G401.6 (cell line): ENCODE measurements around the gene TRIM33.

Source experiments
- FAIRE-seq: peaks from 2 replicates; lab custom pipeline; 2012; peaks lifted over from hg19 to GRCh38; lab: Jason Lieb, UNC

Gene TRIM33

DNA sequence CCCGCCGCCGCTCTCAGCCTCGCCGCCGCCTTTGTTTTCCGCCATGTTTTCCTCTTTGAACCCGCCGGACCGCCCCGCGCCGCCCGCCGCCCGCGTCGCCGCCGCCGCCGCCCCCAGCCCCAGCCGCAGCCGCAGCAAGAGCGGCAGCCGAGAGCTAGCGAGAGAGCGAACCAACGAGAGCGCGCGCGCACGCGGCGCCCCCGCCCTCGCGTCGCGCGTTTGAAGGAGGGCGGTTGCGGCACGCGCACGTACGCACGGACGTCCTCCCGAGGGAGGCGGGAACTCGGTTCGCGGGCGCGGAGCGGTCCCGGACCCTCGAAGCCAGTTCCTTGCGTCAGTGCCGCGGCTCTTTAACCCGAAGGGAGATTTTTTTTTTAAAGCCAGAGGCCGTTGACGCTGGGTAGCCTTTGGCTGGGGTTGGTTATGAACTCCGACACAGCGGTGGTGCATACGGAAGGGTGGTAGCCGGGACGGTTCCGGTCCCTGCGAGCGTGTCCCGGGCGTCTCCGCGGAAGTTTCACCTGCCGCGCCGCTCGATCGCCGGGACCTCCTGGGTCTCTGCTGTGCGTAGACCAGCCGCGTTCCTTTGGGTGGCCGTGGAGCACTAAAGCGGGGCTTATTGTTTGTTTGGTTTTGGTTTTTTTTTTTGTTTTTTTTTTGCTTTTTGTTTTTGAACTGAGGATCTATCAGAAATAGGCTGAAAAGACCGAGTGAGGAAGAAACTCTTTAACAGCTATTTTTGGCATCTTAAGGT is at the start of gene TRIM33:
Gene TRIM33 (minus strand): TSS at position 172 of the 754 bp plus-strand sequence. CDS start 127 bp downstream, at position 45.
- FAIRE-seq = no peak

DNA sequence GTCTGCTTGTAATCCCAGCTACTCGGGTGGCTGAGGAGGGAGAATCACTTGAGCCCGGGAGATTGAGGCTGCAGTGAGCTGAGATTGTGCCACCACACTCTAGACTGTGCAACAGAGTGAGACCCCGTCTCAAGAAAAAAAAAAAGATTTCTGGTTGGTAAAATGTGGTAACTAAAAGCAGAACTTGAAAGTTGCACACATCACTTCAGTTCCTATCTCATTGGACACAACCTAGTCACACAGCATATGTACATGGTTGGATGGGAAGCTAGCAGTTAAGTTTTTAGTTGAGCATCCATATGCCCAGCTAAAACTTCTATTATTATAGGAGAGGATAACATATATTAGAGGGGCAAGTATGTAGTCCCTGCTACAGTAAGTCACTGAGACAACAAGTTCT is 48.4 kb upstream of the TRIM33 start:
- FAIRE-seq = no peak

DNA sequence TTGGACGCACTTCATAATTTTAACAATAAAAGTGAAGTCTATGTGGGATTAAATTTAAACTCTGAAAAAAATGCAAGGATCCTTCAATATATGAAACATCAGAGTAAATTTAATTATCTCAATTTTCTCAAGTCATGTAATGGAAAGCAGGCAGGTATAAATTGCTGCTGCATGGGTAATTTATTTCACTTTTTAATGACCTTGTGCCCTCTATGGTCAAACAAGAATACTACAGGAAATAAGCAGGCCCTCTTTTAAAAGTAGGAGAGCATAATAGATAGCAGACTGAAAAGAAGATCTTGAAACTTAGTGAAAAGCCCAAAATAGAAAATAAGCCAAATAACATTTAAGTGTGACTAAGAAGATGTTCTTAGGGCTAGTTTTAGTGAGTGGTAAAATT is 47.5 kb upstream of the TRIM33 start:
- peak; percentile 78 for FAIRE-seq

DNA sequence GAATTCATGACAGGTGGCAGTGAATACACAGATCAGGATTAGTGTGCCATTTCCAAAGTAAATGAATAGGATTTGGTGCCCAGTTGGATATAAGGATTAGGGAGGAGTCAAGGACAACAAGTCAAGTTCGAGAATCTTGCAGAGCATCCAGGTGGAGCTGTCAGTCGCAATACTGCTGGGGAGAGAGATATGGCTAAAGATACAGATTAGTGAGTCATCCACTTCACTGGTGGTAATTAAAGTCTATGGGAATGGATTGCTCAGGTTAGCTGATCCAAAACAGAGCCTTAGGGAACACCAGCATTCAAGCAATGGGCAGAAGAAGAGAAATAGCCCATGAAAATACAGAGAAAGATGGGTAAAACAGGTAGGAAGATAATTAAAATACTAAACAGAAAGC is 43.6 kb upstream of the TRIM33 start:
- no peak for FAIRE-seq

DNA sequence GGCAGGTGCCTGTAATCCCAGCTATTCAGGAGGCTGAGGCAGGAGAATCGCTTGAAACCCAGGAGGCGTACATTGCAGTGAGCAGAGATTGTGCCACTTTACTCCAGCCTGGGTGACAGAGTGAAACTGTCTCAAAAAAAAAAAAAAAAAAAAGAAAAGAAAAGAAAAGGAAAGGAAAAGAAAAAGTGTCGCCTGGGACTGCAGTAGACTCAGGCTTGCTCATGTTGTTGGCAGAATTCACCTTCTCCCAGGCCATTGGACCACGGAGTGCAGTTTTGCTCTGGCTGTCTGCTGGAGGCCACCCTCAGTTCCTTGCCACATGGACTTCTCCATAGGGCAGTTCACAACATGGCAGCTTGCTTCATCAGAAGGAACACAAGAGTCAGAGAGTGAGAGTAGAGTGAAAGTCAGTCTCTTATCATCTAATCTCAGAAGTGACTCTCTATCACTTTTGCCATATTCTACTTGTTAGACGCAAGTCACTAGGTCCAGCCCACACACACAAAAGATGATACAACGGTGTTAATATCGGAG is 41.2 kb upstream of the TRIM33 start:
- FAIRE-seq = no peak

- FAIRE-seq = no peak
Measured at GRCh38 chr1:114551400-114551799, 40.4 kb upstream of the TRIM33 start.

DNA sequence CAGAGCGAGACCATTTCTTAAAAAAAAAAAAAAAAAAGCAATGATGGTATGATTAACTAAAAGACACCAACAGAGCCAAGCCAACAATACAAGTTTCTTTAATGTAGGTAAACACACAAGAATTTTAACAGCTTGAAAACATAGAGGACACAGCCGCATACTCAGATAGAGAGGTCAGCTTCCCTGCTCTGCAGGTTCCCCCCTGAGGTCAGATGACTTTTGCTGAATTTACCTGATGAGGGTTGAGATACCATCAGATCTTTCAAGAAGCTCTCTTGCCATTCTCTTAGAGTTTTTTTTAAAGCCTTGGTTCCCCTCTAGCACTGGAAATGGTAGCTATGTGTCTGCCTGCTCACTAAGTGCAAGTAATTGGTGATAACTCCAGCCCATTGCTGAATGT is 39.3 kb upstream of the TRIM33 start:
- FAIRE-seq = no peak

DNA sequence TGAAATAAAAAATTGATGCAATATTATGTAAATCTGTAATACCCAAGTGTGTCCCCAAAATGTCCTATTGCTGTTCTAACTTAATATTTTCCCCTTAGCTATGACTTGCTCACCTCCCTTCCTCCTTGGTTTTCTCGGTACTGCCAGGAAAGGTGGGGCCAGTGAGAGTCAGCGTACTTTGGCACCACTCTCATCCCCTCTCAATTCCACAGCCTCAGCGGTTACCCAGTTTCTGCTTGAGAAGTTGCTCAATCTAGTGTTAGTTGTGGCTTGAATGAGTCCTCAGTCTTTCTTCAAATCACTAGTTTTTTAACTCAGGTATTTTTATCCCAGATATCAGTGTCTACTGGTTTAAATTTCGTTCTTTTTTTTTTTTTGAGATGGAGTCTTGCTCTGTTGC is 38.1 kb upstream of the TRIM33 start:
- no peak for FAIRE-seq

- FAIRE-seq = no peak
Measured at GRCh38 chr1:114547076-114547475, 36.1 kb upstream of the TRIM33 start.

- FAIRE-seq = no peak
Measured at GRCh38 chr1:114545796-114546195, 34.8 kb upstream of the TRIM33 start.

DNA sequence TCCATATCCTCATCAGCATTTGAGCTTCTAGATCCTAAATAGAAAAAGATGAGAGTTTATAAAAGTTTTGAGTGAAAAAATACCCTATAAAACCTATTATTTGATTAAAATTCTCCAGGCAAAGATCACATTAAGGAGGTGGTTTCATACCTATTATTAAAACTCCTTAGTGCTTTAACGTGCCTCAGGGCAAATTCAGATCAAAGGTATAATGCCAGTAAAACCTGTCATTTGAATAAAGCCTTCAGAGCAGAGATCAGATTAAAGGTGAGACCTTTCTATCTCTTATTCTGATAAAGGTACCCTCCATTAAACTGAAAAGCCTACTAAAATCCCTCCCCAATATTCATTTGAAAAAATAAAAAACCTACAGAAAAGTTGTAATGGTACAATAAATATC is 34.3 kb upstream of the TRIM33 start:
- no peak for FAIRE-seq

GRCh38 chr1:114540821-114541220 is 29.8 kb upstream of the TRIM33 start:
- FAIRE-seq = no peak

GRCh38 chr1:114540272-114540671 is 29.3 kb upstream of the TRIM33 start:
- no peak for FAIRE-seq

DNA sequence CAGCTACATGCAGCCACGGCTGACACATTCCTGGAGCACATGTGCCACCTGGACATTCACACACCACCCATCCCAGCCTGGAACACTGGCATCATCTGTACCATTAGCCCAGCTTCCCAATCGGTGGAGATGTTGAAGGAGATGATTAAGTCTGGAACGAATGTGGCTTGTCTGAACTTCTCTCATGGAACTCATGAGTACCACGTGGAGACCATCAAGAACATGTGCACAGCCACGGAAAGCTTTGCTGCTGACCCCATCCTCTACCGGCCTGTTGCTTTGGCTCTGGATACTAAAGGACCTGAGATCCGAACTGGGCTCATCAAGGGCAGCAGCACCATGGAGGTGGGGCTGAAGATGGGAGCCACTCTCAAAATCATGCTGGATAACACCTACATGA is 25.0 kb upstream of the TRIM33 start:
- FAIRE-seq = no peak

GRCh38 chr1:114535401-114535800 is 24.4 kb upstream of the TRIM33 start:
- FAIRE-seq = no peak

- FAIRE-seq = no peak
Measured at GRCh38 chr1:114531094-114531493, 20.1 kb upstream of the TRIM33 start.

- no peak for FAIRE-seq
Measured at GRCh38 chr1:114530224-114530623, 19.2 kb upstream of the TRIM33 start.

- no peak for FAIRE-seq
Measured at GRCh38 chr1:114524944-114525343, 13.9 kb upstream of the TRIM33 start.

DNA sequence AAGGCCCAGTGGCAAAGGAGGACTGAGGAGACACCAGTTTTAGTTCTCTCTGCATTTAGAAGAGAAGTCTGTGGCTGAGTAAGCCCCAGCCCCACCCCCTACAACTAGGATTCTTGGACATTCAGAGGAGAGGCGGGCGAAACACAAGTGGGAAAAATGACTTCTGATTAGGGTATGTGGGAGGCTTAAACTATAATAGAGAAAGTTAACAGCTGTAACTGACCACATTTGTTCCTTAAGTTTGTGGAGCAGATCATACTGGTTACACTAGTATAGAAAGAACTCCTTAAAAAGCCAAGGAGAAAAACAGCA is 11.2 kb upstream of the TRIM33 start:
- FAIRE-seq = no peak

DNA sequence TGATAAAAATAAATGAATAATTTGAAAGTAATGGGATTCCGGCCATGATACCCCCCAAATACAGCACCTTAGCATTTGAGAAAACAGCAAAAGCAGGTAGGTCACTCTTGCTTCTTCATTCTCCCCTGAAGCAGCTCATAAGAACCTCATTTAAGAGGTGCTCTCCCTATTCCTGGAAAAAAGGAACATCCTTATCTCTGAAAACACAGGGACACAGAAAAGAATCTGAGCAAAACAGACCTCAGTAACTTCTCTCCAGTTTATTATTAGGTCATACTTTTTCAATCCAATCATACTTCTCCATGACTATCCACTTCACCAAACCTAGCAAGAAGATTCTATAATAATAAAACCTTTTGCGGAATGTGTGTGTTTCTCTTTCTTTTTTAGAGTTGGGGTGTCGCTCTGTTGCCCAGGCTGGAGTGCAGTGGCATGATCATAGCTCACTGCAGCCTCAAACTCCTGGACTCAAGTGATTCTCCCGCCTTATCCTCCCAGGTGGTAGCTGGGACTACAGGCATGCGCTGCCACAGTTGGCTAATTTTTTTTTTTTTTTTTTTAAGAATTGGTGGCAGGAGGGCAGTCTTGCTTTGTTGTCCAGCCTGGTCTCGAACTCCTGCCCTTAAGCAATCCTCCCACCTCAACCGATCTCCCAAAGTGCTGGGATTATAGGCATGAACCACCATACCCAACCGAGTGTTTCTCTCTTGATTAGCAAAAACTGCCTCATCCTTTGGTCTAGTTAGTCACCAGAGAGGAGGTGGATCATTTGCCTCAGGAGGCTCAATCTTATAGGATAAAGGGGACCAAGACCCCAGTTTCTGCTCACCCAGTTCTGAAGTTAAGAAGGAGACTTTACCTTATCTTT is 10.6 kb upstream of the TRIM33 start:
- no peak for FAIRE-seq

GRCh38 chr1:114517348-114517747 is 6.3 kb upstream of the TRIM33 start:
- FAIRE-seq = no peak

DNA sequence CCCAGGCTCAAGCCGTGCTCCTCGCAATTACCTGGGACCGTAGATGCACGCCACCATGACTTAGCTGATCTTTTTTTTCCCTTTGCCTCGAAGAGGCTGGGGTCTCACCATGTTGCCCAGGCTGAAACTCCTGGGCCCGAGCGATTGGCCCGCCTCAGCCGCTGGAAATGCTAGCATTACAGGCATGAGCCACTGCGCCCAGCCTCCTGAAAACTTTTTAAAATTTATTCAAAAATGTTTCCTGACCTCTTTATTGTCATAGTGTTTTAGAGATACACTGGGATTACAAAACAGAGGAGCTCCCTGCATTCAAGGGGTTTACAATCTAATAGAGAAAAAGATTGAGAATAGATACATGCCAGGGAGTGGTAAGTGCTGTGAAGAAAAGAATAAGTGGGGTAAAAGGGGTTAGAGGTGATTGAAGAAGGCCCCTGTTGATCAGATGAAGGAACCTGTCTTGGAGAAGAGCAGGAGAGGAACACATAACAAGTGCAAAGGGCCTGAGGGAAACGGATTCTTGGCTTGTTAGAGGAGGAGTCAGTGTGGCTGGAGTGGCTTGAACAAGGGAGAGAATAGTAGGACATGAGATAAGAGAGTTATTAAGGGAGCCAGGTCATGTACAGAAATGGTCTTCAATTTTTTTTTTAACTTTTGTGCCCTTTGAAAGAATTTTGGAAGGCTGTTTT is 1.7 kb upstream of the TRIM33 start:
- FAIRE-seq = no peak
